Astrocyte (in vitro differentiated cells and primary cell): ENCODE data around the gene LOXHD1. TPM values are rescaled to one million over a fixed set of nuclear protein-coding genes. Genes with fewer than 3 reads are reported as not detected.

Experiments
- DNase-seq: peaks from one replicate; pipeline ENCODE4 v3.0.0-alpha.2; 2010; ENCODE audit warnings: low read depth
- FAIRE-seq: peaks from 2 replicates; lab custom pipeline; 2011; peaks lifted over from hg19 to GRCh38; lab: Jason Lieb, UNC
- H2AFZ ChIP-seq: 2 replicates; pipeline ENCODE4 v1.6.0; 2012; ENCODE audit warnings: low read depth, low read length, inconsistent platforms
- H3K27ac ChIP-seq: 2 replicates; pipeline ENCODE4 v1.5.1; 2011; ENCODE audit warnings: low read depth, low read length, inconsistent platforms
- H3K27me3 ChIP-seq: 2 replicates; pipeline ENCODE4 v1.6.0; 2011; ENCODE audit warnings: low read length, inconsistent platforms; ENCODE audit not compliant: insufficient read depth
- H3K36me3 ChIP-seq: 2 replicates; pipeline ENCODE4 v1.5.1; 2011; ENCODE audit warnings: low read length, inconsistent platforms; ENCODE audit not compliant: insufficient read depth
- H3K4me1 ChIP-seq: 2 replicates; pipeline ENCODE4 v1.5.1; 2011; ENCODE audit warnings: low read length, inconsistent platforms; ENCODE audit not compliant: insufficient read depth
- H3K4me2 ChIP-seq: 2 replicates; pipeline ENCODE4 v1.6.0; 2012; ENCODE audit warnings: low read length, inconsistent platforms
- H3K4me3 ChIP-seq: 2 replicates; pipeline ENCODE4 v1.5.1; 2011; ENCODE audit warnings: low read depth, mild to moderate bottlenecking, low read length, inconsistent platforms; ENCODE audit not compliant: insufficient read depth
- H3K79me2 ChIP-seq: 2 replicates; pipeline ENCODE4 v1.6.0; 2012; ENCODE audit warnings: mild to moderate bottlenecking, low read length, inconsistent platforms; ENCODE audit not compliant: insufficient read depth
- H3K9ac ChIP-seq: 2 replicates; pipeline ENCODE4 v1.6.0; 2012; ENCODE audit warnings: mild to moderate bottlenecking, low read length, inconsistent platforms
- H3K9me3 ChIP-seq: 2 replicates; pipeline ENCODE4 v1.5.1; 2012; ENCODE audit warnings: low read depth, mild to moderate bottlenecking, low read length, inconsistent platforms; ENCODE audit not compliant: insufficient read depth
- H4K20me1 ChIP-seq: 2 replicates; pipeline ENCODE4 v1.6.0; 2012; ENCODE audit warnings: low read length, inconsistent platforms; ENCODE audit not compliant: insufficient read depth
- H3K27ac Mint-ChIP-seq: one replicate; pipeline ENCODE4 v1.8.0; 2021; ENCODE audit warnings: mild to moderate bottlenecking, mixed read lengths; ENCODE audit not compliant: unreplicated experiment
- H3K27me3 Mint-ChIP-seq: one replicate; pipeline ENCODE4 v1.8.0; 2021; ENCODE audit warnings: low read depth, mixed read lengths; ENCODE audit not compliant: unreplicated experiment
- H3K36me3 Mint-ChIP-seq: one replicate; pipeline ENCODE4 v1.8.0; 2021; ENCODE audit warnings: low read depth, mixed read lengths; ENCODE audit not compliant: unreplicated experiment
- H3K4me1 Mint-ChIP-seq: one replicate; pipeline ENCODE4 v1.8.0; 2021; ENCODE audit warnings: low read depth, mixed read lengths; ENCODE audit not compliant: unreplicated experiment
- H3K4me3 Mint-ChIP-seq: one replicate; pipeline ENCODE4 v1.8.0; 2021; ENCODE audit warnings: mild to moderate bottlenecking, moderate library complexity, mixed read lengths; ENCODE audit not compliant: unreplicated experiment
- H3K9me3 Mint-ChIP-seq: one replicate; pipeline ENCODE4 v1.8.0; 2021; ENCODE audit warnings: mild to moderate bottlenecking, mixed read lengths; ENCODE audit not compliant: unreplicated experiment
- CTCF ChIP-seq: IDR thresholded peaks from 2 replicates; pipeline ENCODE4 v1.5.1; 2011; ENCODE audit warnings: low read depth, mild to moderate bottlenecking, inconsistent platforms, low read length, moderate library complexity; ENCODE audit not compliant: insufficient read depth
- EZH2 ChIP-seq: IDR thresholded peaks from 2 replicates; pipeline ENCODE4 v1.6.1; 2012; ENCODE audit warnings: mild to moderate bottlenecking, low read length, inconsistent platforms; ENCODE audit not compliant: insufficient read depth
- total RNA-seq: library from RNA; stranded (reverse); gene quantifications from 2 replicates; pipeline ENCODE4 v1.2.1, GENCODE V29; 2021

Gene LOXHD1
- total RNA-seq, 1 donor from 2014 or later: not detected

- Mint-ChIP-seq H3K27me3 (peaks cover 18% of the 10 kb centered on the region), H3K4me1 (no peaks in the 10 kb centered on the region), H3K9me3 (no peaks in the 10 kb centered on the region), H3K36me3 (no peaks in the 10 kb centered on the region), H3K4me3 (no peak overlapping the region), H3K27ac (no peak overlapping the region)
- Histone ChIP-seq H3K4me3 (no peak overlapping the region), H3K4me2 (no peak overlapping the region), H3K9ac (no peak overlapping the region), H2AFZ (no peak overlapping the region), H3K9me3 (no peaks in the 10 kb centered on the region), H3K27me3 (no peaks in the 10 kb centered on the region), H3K79me2 (no peaks in the 10 kb centered on the region), H3K36me3 (no peaks in the 10 kb centered on the region), H3K4me1 (no peaks in the 10 kb centered on the region), H3K27ac (no peak overlapping the region), H4K20me1 (no peaks in the 10 kb centered on the region)
- DNase-seq (no peak), FAIRE-seq (no peak)
- TF ChIP-seq CTCF (no peak), EZH2 (no peak)
Observed at GRCh38 chr18:46590103-46590502, 66.9 kb downstream of the LOXHD1 start.

GRCh38 chr18:46588971-46589660 lies 67.9 kb downstream of the LOXHD1 start:
- DNase-seq (no peak), FAIRE-seq (no peak)
- H3K27me3 Mint-ChIP-seq: peaks cover 16% of the 10 kb centered on the region
- Histone ChIP-seq H3K4me1 (no peaks in the 10 kb centered on the region), H3K36me3 (no peaks in the 10 kb centered on the region), H4K20me1 (no peaks in the 10 kb centered on the region), H2AFZ (no peak overlapping the region), H3K27me3 (no peaks in the 10 kb centered on the region), H3K4me2 (no peak overlapping the region), H3K9ac (no peak overlapping the region), H3K27ac (no peak overlapping the region), H3K79me2 (no peaks in the 10 kb centered on the region), H3K9me3 (no peaks in the 10 kb centered on the region), H3K4me3 (no peak overlapping the region)
- no peaks in the 10 kb centered on the region for H3K4me1 Mint-ChIP-seq
- no peak for TF ChIP-seq EZH2
- no peak for TF ChIP-seq CTCF
- H3K9me3 Mint-ChIP-seq: no peaks in the 10 kb centered on the region
- H3K27ac Mint-ChIP-seq: no peak overlapping the region
- no peaks in the 10 kb centered on the region for H3K36me3 Mint-ChIP-seq
- no peak overlapping the region for H3K4me3 Mint-ChIP-seq

GRCh38 chr18:46587600-46587999 lies 69.4 kb downstream of the LOXHD1 start:
- Histone ChIP-seq H3K79me2 (no peaks in the 10 kb centered on the region), H3K4me2 (no peak overlapping the region), H3K9me3 (no peaks in the 10 kb centered on the region), H4K20me1 (no peaks in the 10 kb centered on the region), H3K27ac (no peak overlapping the region), H3K4me3 (no peak overlapping the region), H2AFZ (no peak overlapping the region), H3K4me1 (no peaks in the 10 kb centered on the region), H3K36me3 (no peaks in the 10 kb centered on the region), H3K27me3 (no peaks in the 10 kb centered on the region), H3K9ac (no peak overlapping the region)
- TF ChIP-seq CTCF: no peak
- no peak for TF ChIP-seq EZH2
- Mint-ChIP-seq H3K4me3 (no peak overlapping the region), H3K27me3 (peaks cover 15% of the 10 kb centered on the region), H3K9me3 (no peaks in the 10 kb centered on the region), H3K4me1 (no peaks in the 10 kb centered on the region), H3K36me3 (no peaks in the 10 kb centered on the region), H3K27ac (no peak overlapping the region)
- DNase-seq (no peak), FAIRE-seq (no peak)
